ENCODE data around the gene HPSE2. TPM values are rescaled to one million over a fixed set of nuclear protein-coding genes. Genes with fewer than 3 reads are reported as not detected.

HPSE2 gene
- polyA plus RNA-seq, 1 experiment, result not detected

GRCh38 chr10:99007457-99007856 lies 228.2 kb downstream of the HPSE2 start:
- H3K27me3 ChIP-seq (ENCODE audit: control insufficient read depth, insufficient read depth, low read length), result no peaks in the 10 kb centered on the region
- POLR2A ChIA-PET, result no interaction called here

GRCh38 chr10:99005254-99005653 lies 230.4 kb downstream of the HPSE2 start:
- TF ChIP-seq CTCF (IDR thresholded peaks at IDR 0.05; ENCODE audit: insufficient read depth, low read depth, low read length), result no peak
- CTCF ChIA-PET, result no interaction called here

More at GRCh38 chr10:99007457-99007856, 228.2 kb downstream of the HPSE2 start:
- no peak for DNase-seq (ENCODE audit: low read depth)
- CTCF ChIA-PET, result no interaction called here
- TF ChIP-seq CTCF (IDR thresholded peaks at IDR 0.05; ENCODE audit: insufficient read depth, low read depth, low read length), result no peak
- Histone ChIP-seq H3K4me3 (ENCODE audit: low read depth, low read length) (no peak overlapping the region), H3K36me3 (ENCODE audit: control insufficient read depth, insufficient read depth, low read length) (no peaks in the 10 kb centered on the region)

GRCh38 chr10:99004738-99005137 lies 230.9 kb downstream of the HPSE2 start:
- Histone ChIP-seq H3K4me3 (ENCODE audit: low read depth, low read length) (no peak overlapping the region), H3K27me3 (ENCODE audit: control insufficient read depth, insufficient read depth, low read length) (no peaks in the 10 kb centered on the region), H3K36me3 (ENCODE audit: control insufficient read depth, insufficient read depth, low read length) (no peaks in the 10 kb centered on the region)
- CTCF ChIA-PET, result no interaction called here
- POLR2A ChIA-PET, result no interaction called here
- TF ChIP-seq CTCF (IDR thresholded peaks at IDR 0.05; ENCODE audit: insufficient read depth, low read depth, low read length), result no peak
- DNase-seq (ENCODE audit: low read depth), result no peak

More at GRCh38 chr10:99005254-99005653, 230.4 kb downstream of the HPSE2 start:
- no peak for DNase-seq (ENCODE audit: low read depth)
- no peaks in the 10 kb centered on the region for H3K27me3 ChIP-seq (ENCODE audit: control insufficient read depth, insufficient read depth, low read length)
- POLR2A ChIA-PET, result no interaction called here
- no peaks in the 10 kb centered on the region for H3K36me3 ChIP-seq (ENCODE audit: control insufficient read depth, insufficient read depth, low read length)
- H3K4me3 ChIP-seq (ENCODE audit: low read depth, low read length), result no peak overlapping the region

GRCh38 chr10:99002392-99002791 lies 233.3 kb downstream of the HPSE2 start:
- Histone ChIP-seq H3K4me3 (ENCODE audit: low read depth, low read length) (no peak overlapping the region), H3K36me3 (ENCODE audit: control insufficient read depth, insufficient read depth, low read length) (no peaks in the 10 kb centered on the region), H3K27me3 (ENCODE audit: control insufficient read depth, insufficient read depth, low read length) (no peaks in the 10 kb centered on the region)
- TF ChIP-seq CTCF (IDR thresholded peaks at IDR 0.05; ENCODE audit: insufficient read depth, low read depth, low read length), result no peak
- ChIA-PET CTCF (no interaction called here), POLR2A (no interaction called here)
- no peak for DNase-seq (ENCODE audit: low read depth)

- ChIA-PET POLR2A (no interaction called here), CTCF (no interaction called here)
- no peak for TF ChIP-seq CTCF (IDR thresholded peaks at IDR 0.05; ENCODE audit: insufficient read depth, low read depth, low read length)
- no peaks in the 10 kb centered on the region for H3K36me3 ChIP-seq (ENCODE audit: control insufficient read depth, insufficient read depth, low read length)
- no peak for DNase-seq (ENCODE audit: low read depth)
- no peaks in the 10 kb centered on the region for H3K27me3 ChIP-seq (ENCODE audit: control insufficient read depth, insufficient read depth, low read length)
- no peak overlapping the region for H3K4me3 ChIP-seq (ENCODE audit: low read depth, low read length)
Measured at GRCh38 chr10:98997596-98997995, 238.1 kb downstream of the HPSE2 start.

Measured in BJ (cell line).